DND-41 (cell line): ENCODE results near the gene NPHP4.

Experiments
- ATAC-seq: fragments of 200-7000 bp; cut with Tn5 transposase; 3 replicates; pipeline ENCODE4 v1.9.1; 2021; ENCODE audit warnings: low read depth; ENCODE audit not compliant: insufficient read depth
- DNase-seq: peaks from one replicate; pipeline ENCODE4 v3.0.0-alpha.2; 2020
- H2AFZ ChIP-seq: 2 replicates; pipeline ENCODE4 v1.6.0; 2012; ENCODE audit warnings: low read depth, low read length
- H3K27ac ChIP-seq: 2 replicates; pipeline ENCODE4 v1.5.1; 2012; ENCODE audit warnings: low read length, inconsistent platforms
- H3K27me3 ChIP-seq: fragments of 200-600 bp; sonication (generic); 2 replicates; pipeline ENCODE4 v1.6.0; 2012; ENCODE audit warnings: low read length, mild to moderate bottlenecking, inconsistent platforms; ENCODE audit not compliant: insufficient read depth, poor library complexity
- H3K36me3 ChIP-seq: 2 replicates; pipeline ENCODE4 v1.5.1; 2012; ENCODE audit warnings: low read length, inconsistent platforms; ENCODE audit not compliant: insufficient read depth
- H3K4me1 ChIP-seq: 2 replicates; pipeline ENCODE4 v1.5.1; 2012; ENCODE audit warnings: mild to moderate bottlenecking, low read length; ENCODE audit not compliant: insufficient read depth
- H3K4me2 ChIP-seq: 2 replicates; pipeline ENCODE4 v1.6.0; 2012; ENCODE audit warnings: mild to moderate bottlenecking, moderate library complexity, low read length, inconsistent platforms; ENCODE audit not compliant: insufficient read depth
- H3K4me3 ChIP-seq, 2 experiments: fragments of 200-600 bp in 1 of 2; shearing (Covaris generic) in 1 of 2; 2 replicates each; pipeline ENCODE4 v1.5.1; 2012 to 2016; ENCODE audit warnings: inconsistent platforms in 2 of 2, low read length in 2 of 2, mild to moderate bottlenecking in 2 of 2, low read depth in 1 of 2, moderate library complexity in 1 of 2
- H3K79me2 ChIP-seq: 2 replicates; pipeline ENCODE4 v1.6.0; 2012; ENCODE audit warnings: low read length, inconsistent platforms; ENCODE audit not compliant: insufficient read depth
- H3K9ac ChIP-seq: 2 replicates; pipeline ENCODE4 v1.6.0; 2012; ENCODE audit warnings: low read depth, mild to moderate bottlenecking, inconsistent platforms, low read length, moderate library complexity
- H3K9me3 ChIP-seq: 2 replicates; pipeline ENCODE4 v1.5.1; 2012; ENCODE audit warnings: low read length, moderate library complexity, mild to moderate bottlenecking, inconsistent platforms; ENCODE audit not compliant: insufficient read depth, severe bottlenecking
- H4K20me1 ChIP-seq: 2 replicates; pipeline ENCODE4 v1.6.0; 2012; ENCODE audit warnings: low read length; ENCODE audit not compliant: insufficient read depth
- CTCF ChIP-seq: IDR thresholded peaks from 2 replicates; pipeline ENCODE4 v1.5.1; 2012; ENCODE audit warnings: borderline replicate concordance, low read length, moderate library complexity, mild to moderate bottlenecking; ENCODE audit not compliant: poor library complexity, severe bottlenecking; ENCODE audit errors: extremely low read depth
- EZH2 ChIP-seq: IDR thresholded peaks from 3 replicates; pipeline ENCODE4 v1.6.1; 2012; ENCODE audit warnings: borderline replicate concordance, low read depth, mild to moderate bottlenecking, moderate library complexity, low read length, inconsistent platforms; ENCODE audit not compliant: severe bottlenecking

Gene NPHP4

GRCh38 chr1:6010554-6010953, 18.3 kb upstream of the NPHP4 start:
- H3K4me1 ChIP-seq: no peaks in the 10 kb centered on the region
- H3K4me3 ChIP-seq: no peak overlapping the region
- H2AFZ ChIP-seq: no peak overlapping the region
- DNase-seq (no peak), ATAC-seq (no peak)
- H3K79me2 ChIP-seq: no peaks in the 10 kb centered on the region
- peaks cover 52% of the 10 kb centered on the region for H4K20me1 ChIP-seq
- 0 out of 2 replicates have a peak, but pooled peaks cover 3% of the 10 kb centered on the region for H3K36me3 ChIP-seq
- H3K4me2 ChIP-seq: no peak overlapping the region
- no peak overlapping the region for H3K9ac ChIP-seq
- TF ChIP-seq CTCF: no peak
- TF ChIP-seq EZH2: no peak
- no peak overlapping the region for H3K27ac ChIP-seq
- H3K27me3 ChIP-seq: no peaks in the 10 kb centered on the region
- H3K9me3 ChIP-seq: no peaks in the 10 kb centered on the region

GRCh38 chr1:6009120-6010040, 17.2 kb upstream of the NPHP4 start:
- no peaks in the 10 kb centered on the region for H3K79me2 ChIP-seq
- no peak overlapping the region for H3K4me2 ChIP-seq
- no peak overlapping the region for H3K4me3 ChIP-seq
- DNase-seq (no peak), ATAC-seq (no peak)
- H4K20me1 ChIP-seq: peaks cover 52% of the 10 kb centered on the region
- no peaks in the 10 kb centered on the region for H3K9me3 ChIP-seq
- H3K36me3 ChIP-seq: 0 out of 2 replicates have a peak, but pooled peaks cover 3% of the 10 kb centered on the region
- no peak overlapping the region for H3K9ac ChIP-seq
- H3K27ac ChIP-seq: no peak overlapping the region
- TF ChIP-seq CTCF (no peak), EZH2 (no peak)
- H3K4me1 ChIP-seq: no peaks in the 10 kb centered on the region
- H3K27me3 ChIP-seq: no peaks in the 10 kb centered on the region
- no peak overlapping the region for H2AFZ ChIP-seq

- Histone ChIP-seq H3K4me2 (no peak overlapping the region), H3K4me1 (no peaks in the 10 kb centered on the region), H3K27me3 (no peaks in the 10 kb centered on the region), H3K9ac (no peak overlapping the region), H3K27ac (no peak overlapping the region), H3K4me3 (no peak overlapping the region), H3K36me3 (0 out of 2 replicates have a peak, but pooled peaks cover 2% of the 10 kb centered on the region), H2AFZ (no peak overlapping the region), H4K20me1 (peaks cover 49% of the 10 kb centered on the region), H3K79me2 (no peaks in the 10 kb centered on the region), H3K9me3 (no peaks in the 10 kb centered on the region)
- no peak for TF ChIP-seq CTCF
- no peak for TF ChIP-seq EZH2
- no peak for ATAC-seq
- no peak for DNase-seq
These were observed 16.5 kb upstream of the NPHP4 start for GRCh38 chr1:6008696-6009095.
